Trophoblast cell (in vitro differentiated cells and primary cell): ENCODE results near the gene ZC3H12C.

Experiments used
- DNase-seq, 2 donors: peaks; one replicate each; pipeline ENCODE4 v3.0.0-alpha.2; 2016
- H2AFZ ChIP-seq: 2 replicates; pipeline ENCODE4 v1.6.1; 2013; ENCODE audit warnings: low read length, moderate library complexity, mild to moderate bottlenecking; ENCODE audit not compliant: insufficient read depth, poor library complexity
- H2AK5ac ChIP-seq: 2 replicates; pipeline ENCODE4 v1.6.1; 2013; ENCODE audit warnings: mild to moderate bottlenecking, low read length
- H2BK120ac ChIP-seq: 2 replicates; pipeline ENCODE4 v1.6.1; 2013; ENCODE audit warnings: low read length, mild to moderate bottlenecking, moderate library complexity; ENCODE audit not compliant: insufficient read depth, poor library complexity
- H2BK12ac ChIP-seq: 2 replicates; pipeline ENCODE4 v1.6.1; 2013; ENCODE audit warnings: mild to moderate bottlenecking, low read length, moderate library complexity
- H2BK5ac ChIP-seq: 2 replicates; pipeline ENCODE4 v1.6.1; 2013; ENCODE audit warnings: low read length, low read depth, moderate library complexity, mild to moderate bottlenecking; ENCODE audit not compliant: poor library complexity
- H3K14ac ChIP-seq: 2 replicates; pipeline ENCODE4 v1.6.1; 2013; ENCODE audit warnings: mild to moderate bottlenecking, low read length
- H3K18ac ChIP-seq: 2 replicates; pipeline ENCODE4 v1.6.1; 2013; ENCODE audit warnings: mild to moderate bottlenecking, low read length
- H3K23ac ChIP-seq: 2 replicates; pipeline ENCODE4 v1.6.1; 2013; ENCODE audit warnings: low read length
- H3K27ac ChIP-seq: 2 replicates; pipeline ENCODE4 v1.5.1; 2013; ENCODE audit warnings: low read depth, mild to moderate bottlenecking, inconsistent platforms, low read length, moderate library complexity
- H3K27me3 ChIP-seq: 2 replicates; pipeline ENCODE4 v1.6.1; 2013; ENCODE audit warnings: inconsistent platforms, mild to moderate bottlenecking, low read length, moderate library complexity; ENCODE audit not compliant: insufficient read depth
- H3K36me3 ChIP-seq, 2 experiments: 1 replicate in 1 of 2; 2 replicates in 1 of 2; pipeline ENCODE4 v1.6.1; 2013; ENCODE audit warnings: low read length in 2 of 2, mild to moderate bottlenecking in 2 of 2, moderate library complexity in 1 of 2; ENCODE audit not compliant: insufficient read depth in 2 of 2, control insufficient read depth in 1 of 2
- H3K4ac ChIP-seq: 2 replicates; pipeline ENCODE4 v1.6.1; 2013; ENCODE audit warnings: low read depth, mild to moderate bottlenecking, low read length, moderate library complexity
- H3K4me1 ChIP-seq, 2 experiments: 1 replicate in 1 of 2; 2 replicates in 1 of 2; pipeline ENCODE4 v1.6.1; 2013; ENCODE audit warnings: low read length in 2 of 2, mild to moderate bottlenecking in 2 of 2, moderate library complexity in 1 of 2; ENCODE audit not compliant: insufficient read depth in 2 of 2, control insufficient read depth in 1 of 2
- H3K4me2 ChIP-seq: 2 replicates; pipeline ENCODE4 v1.6.1; 2013; ENCODE audit warnings: inconsistent platforms, mild to moderate bottlenecking, low read length, moderate library complexity
- H3K4me3 ChIP-seq: 2 replicates; pipeline ENCODE4 v1.5.1; 2013; ENCODE audit warnings: mild to moderate bottlenecking, low read depth, low read length, inconsistent platforms
- H3K79me1 ChIP-seq: one replicate; pipeline ENCODE4 v1.6.1; 2013; ENCODE audit warnings: low read length
- H3K79me2 ChIP-seq: 2 replicates; pipeline ENCODE4 v1.6.1; 2013; ENCODE audit warnings: low read length, mild to moderate bottlenecking; ENCODE audit not compliant: control insufficient read depth, insufficient read depth, poor library complexity
- H3K9ac ChIP-seq: 2 replicates; pipeline ENCODE4 v1.6.1; 2013; ENCODE audit warnings: mild to moderate bottlenecking, low read length
- H3K9me3 ChIP-seq: 2 replicates; pipeline ENCODE4 v1.6.1; 2013; ENCODE audit warnings: low read depth, mild to moderate bottlenecking, control low read depth, inconsistent platforms, low read length; ENCODE audit not compliant: insufficient read depth
- H4K12ac ChIP-seq: 2 replicates; pipeline ENCODE4 v1.6.1; 2013; ENCODE audit warnings: low read depth, mild to moderate bottlenecking, low read length, moderate library complexity
- H4K8ac ChIP-seq: 2 replicates; pipeline ENCODE4 v1.6.1; 2013; ENCODE audit warnings: low read depth, mild to moderate bottlenecking, low read length, moderate library complexity
- H4K91ac ChIP-seq: one replicate; pipeline ENCODE4 v1.6.1; 2013; ENCODE audit warnings: low read depth, mild to moderate bottlenecking, low read length, moderate library complexity
- WGBS: extraction: QIAGEN DNeasy Blood & Tissue Kit; methylation state at CpG from one replicate; pipeline ENCODE4 v1.1.7; 2013; ENCODE audit warnings: missing lambda C conversion rate; ENCODE audit not compliant: insufficient read length, insufficient coverage; ENCODE audit errors: extremely low coverage; 5-methylcytosine and 5-hydroxymethylcytosine counted together

The ZC3H12C gene

DNA sequence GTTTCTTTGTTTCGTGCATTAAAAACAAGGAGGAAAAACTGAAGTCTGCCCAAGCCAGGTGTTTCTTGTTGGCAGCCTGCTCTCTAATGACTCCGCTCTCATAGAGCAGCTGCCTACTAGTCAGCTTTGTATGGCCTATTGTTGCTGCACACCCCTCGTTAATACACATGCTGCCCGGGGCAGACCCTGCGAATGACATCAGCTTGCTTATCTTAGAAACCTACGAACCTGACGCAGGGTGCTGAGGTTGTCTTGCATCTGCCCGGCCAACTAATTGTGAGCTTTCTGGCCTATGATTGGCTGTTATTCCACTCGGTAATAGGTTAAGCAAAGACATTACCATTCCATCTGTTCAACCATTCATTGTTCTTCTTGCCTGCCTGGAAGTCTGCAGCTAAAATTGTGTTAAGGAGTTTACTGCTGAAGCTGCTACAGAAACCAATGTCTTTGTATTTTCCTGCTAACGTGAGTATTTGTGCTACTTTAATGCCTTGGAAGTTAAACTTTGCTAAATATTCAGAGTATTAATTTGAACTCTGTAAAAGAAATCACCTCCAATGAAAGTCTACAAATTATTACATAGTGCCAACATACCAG lies 37.5 kb downstream of the ZC3H12C start:
- H2AFZ ChIP-seq: no peak overlapping the region
- no peak overlapping the region for H3K23ac ChIP-seq
- H3K27ac ChIP-seq: no peak overlapping the region
- H3K14ac ChIP-seq: no peak overlapping the region
- no peak overlapping the region for H3K18ac ChIP-seq
- H3K9ac ChIP-seq: no peak overlapping the region
- no peaks in the 10 kb centered on the region for H3K9me3 ChIP-seq
- no peak overlapping the region for H3K4me3 ChIP-seq
- H3K27me3 ChIP-seq: no peaks in the 10 kb centered on the region
- H2AK5ac ChIP-seq: no peak overlapping the region
- H3K36me3 ChIP-seq: no peaks in the 10 kb centered on the region
- H3K4me2 ChIP-seq: no peak overlapping the region
- H2BK120ac ChIP-seq: no peak overlapping the region
- no peak overlapping the region for H4K91ac ChIP-seq
- H4K12ac ChIP-seq: no peak overlapping the region
- no peak overlapping the region for H2BK12ac ChIP-seq
- no peak overlapping the region for H3K4ac ChIP-seq
- no peaks in the 10 kb centered on the region for H3K79me2 ChIP-seq
- peaks cover 9% of the 10 kb centered on the region for H3K79me1 ChIP-seq
- no peak overlapping the region for H2BK5ac ChIP-seq
- no CpG with 5 or more reads among the region's 10 CpGs for WGBS
- H4K8ac ChIP-seq: no peak overlapping the region
- peaks cover 3 to 10% of the 10 kb centered on the region in 2 experiments for H3K4me1 ChIP-seq
- DNase-seq: peak in 1 of 2 donors; percentile 5

DNA sequence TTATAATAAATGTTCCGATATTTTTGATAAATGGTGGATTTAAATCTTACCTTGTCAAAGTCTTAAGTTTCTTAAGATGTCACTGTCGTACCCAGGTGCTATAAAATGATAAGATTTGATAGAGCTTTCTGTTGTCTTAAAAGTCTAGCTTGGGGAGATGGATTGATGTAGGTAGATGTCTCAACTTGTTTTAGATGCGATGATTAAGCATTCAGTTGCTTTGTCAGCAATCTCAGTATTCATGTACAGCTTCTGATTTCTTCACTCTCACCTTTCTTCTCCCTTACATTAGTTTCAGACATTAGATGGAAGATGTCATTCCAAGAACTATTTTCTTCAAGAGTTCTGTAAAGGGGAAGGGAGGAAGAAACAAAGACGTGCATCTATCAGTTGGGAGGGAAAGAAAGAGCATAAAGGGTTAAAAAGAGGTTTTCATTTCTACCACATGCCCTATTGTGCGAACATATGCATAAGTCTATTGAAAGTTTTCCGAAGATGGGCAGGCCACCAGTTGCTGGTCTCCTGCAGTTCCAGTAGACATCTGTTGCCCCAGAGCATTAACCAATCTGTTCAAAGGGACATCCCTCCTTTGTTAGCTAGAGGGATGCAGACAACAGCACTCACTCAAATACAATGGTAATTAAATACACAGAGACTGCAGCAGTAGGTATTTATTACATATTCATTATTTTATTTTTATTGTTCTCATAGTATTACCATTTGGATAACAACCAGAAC lies 38.4 kb downstream of the ZC3H12C start:
- Histone ChIP-seq H3K4me2 (peak overlapping the region; percentile 44), H3K27ac (no peak overlapping the region), H3K4me1 (peaks cover 3 to 7% of the 10 kb centered on the region in 2 experiments), H3K4ac (peak overlapping the region; percentile 9), H2AK5ac (no peak overlapping the region), H3K79me2 (no peaks in the 10 kb centered on the region), H3K9me3 (no peaks in the 10 kb centered on the region), H4K12ac (no peak overlapping the region), H3K23ac (no peak overlapping the region), H3K9ac (no peak overlapping the region), H4K91ac (no peak overlapping the region), H3K36me3 (peaks cover 0 to under 1% of the 10 kb centered on the region in 2 experiments), H2BK12ac (no peak overlapping the region), H3K27me3 (no peaks in the 10 kb centered on the region), H3K14ac (no peak overlapping the region), H2AFZ (no peak overlapping the region), H4K8ac (no peak overlapping the region), H3K79me1 (peaks cover 6% of the 10 kb centered on the region), H2BK5ac (no peak overlapping the region), H2BK120ac (peak overlapping the region; percentile 51), H3K18ac (no peak overlapping the region), H3K4me3 (no peak overlapping the region)
- no CpG with 5 or more reads among the region's 6 CpGs for WGBS
- no peak for DNase-seq

DNA sequence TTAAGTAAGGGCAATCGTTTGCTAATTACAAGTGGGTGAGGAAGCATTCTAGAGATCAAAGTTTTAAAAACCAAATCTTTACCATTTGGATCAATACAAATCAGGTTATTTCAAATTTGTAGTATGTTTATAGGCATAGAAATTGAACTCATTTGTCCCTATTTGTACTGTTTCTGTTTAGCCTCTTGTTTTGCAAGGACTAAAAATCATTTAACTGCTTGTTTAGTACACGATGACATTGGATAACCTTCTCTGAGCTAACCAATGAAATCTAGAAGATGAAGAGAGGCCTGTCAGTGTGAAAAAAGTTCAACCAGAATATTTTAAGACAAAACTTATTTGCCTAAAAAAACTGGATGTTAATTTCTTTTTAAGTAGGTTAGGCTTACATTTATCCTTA lies 40.0 kb downstream of the ZC3H12C start:
- Histone ChIP-seq H3K36me3 (peaks cover 0 to 4% of the 10 kb centered on the region in 2 experiments), H3K14ac (no peak overlapping the region), H2AFZ (no peak overlapping the region), H3K27ac (no peak overlapping the region), H3K79me1 (peaks cover 2% of the 10 kb centered on the region), H3K4me1 (peaks cover 0 to 2% of the 10 kb centered on the region in 2 experiments), H2BK5ac (no peak overlapping the region), H3K4ac (no peak overlapping the region), H3K9ac (no peak overlapping the region), H3K4me3 (no peak overlapping the region), H4K91ac (no peak overlapping the region), H4K12ac (no peak overlapping the region), H4K8ac (no peak overlapping the region), H3K27me3 (no peaks in the 10 kb centered on the region), H3K18ac (no peak overlapping the region), H3K79me2 (no peaks in the 10 kb centered on the region), H3K9me3 (no peaks in the 10 kb centered on the region), H2AK5ac (no peak overlapping the region), H2BK12ac (no peak overlapping the region), H3K23ac (no peak overlapping the region), H2BK120ac (no peak overlapping the region), H3K4me2 (no peak overlapping the region)
- WGBS: no CpG with 5 or more reads among the region's 2 CpGs
- no peak for DNase-seq

DNA sequence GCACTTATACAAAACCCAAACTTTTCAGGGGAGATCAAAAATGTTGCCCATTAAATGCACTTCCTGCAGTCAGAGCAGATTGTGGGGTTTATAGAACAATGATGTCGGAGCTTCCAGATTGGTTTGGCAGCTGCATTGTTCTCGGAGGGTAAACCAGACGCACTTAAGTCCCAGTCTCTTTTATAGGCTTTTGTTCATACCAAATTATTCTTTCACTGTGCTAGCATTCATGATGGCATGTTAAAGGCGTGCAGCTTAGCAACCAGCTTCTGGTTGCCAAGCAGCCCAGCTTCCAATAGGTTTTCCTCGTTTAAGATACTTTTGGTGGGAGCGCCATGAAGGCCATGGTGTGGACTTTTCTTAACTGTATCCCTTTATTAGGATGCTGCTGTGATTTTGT lies 40.9 kb downstream of the ZC3H12C start:
- H2BK5ac ChIP-seq: no peak overlapping the region
- H3K4me2 ChIP-seq: no peak overlapping the region
- H3K27me3 ChIP-seq: no peaks in the 10 kb centered on the region
- no peaks in the 10 kb centered on the region for H3K79me2 ChIP-seq
- H3K79me1 ChIP-seq: no peaks in the 10 kb centered on the region
- H2AFZ ChIP-seq: no peak overlapping the region
- peaks cover 0 to 4% of the 10 kb centered on the region in 2 experiments for H3K36me3 ChIP-seq
- H3K14ac ChIP-seq: no peak overlapping the region
- no peaks in the 10 kb centered on the region for H3K9me3 ChIP-seq
- H2AK5ac ChIP-seq: no peak overlapping the region
- H2BK12ac ChIP-seq: no peak overlapping the region
- no peak overlapping the region for H3K27ac ChIP-seq
- DNase-seq: no peak
- no peak overlapping the region for H4K8ac ChIP-seq
- no peak overlapping the region for H3K9ac ChIP-seq
- WGBS: no CpG with 5 or more reads among the region's 6 CpGs
- no peak overlapping the region for H3K4me3 ChIP-seq
- H4K91ac ChIP-seq: no peak overlapping the region
- no peak overlapping the region for H3K23ac ChIP-seq
- H3K4me1 ChIP-seq: peaks cover 0 to 2% of the 10 kb centered on the region in 2 experiments
- no peak overlapping the region for H2BK120ac ChIP-seq
- H3K4ac ChIP-seq: no peak overlapping the region
- H3K18ac ChIP-seq: no peak overlapping the region
- no peak overlapping the region for H4K12ac ChIP-seq
